CD4-positive, alpha-beta T cell (primary cell): Measurements from ENCODE around the gene LAMC2. TPM values are rescaled to one million over a fixed set of nuclear protein-coding genes. Genes with fewer than 3 reads are reported as not detected.

ENCODE experiments used
- ATAC-seq: fragments of 200-7000 bp; cut with Tn5 transposase; one replicate; pipeline ENCODE4 v1.10.0; 2022; ENCODE audit warnings: mild to moderate bottlenecking; ENCODE audit not compliant: poor library complexity
- CTCF ChIA-PET: fragments of 350-600 bp; sonication (Branson Sonifier 250); formaldehyde crosslinking; loops from one replicate; lab custom pipeline; 2021; ENCODE audit warnings: antibody characterized with exemption, inconsistent platforms; lab: Charles Lee
- POLR2A ChIA-PET: fragments of 350-600 bp; sonication (Branson Sonifier 250); formaldehyde crosslinking; loops from one replicate; lab custom pipeline; 2021; ENCODE audit warnings: antibody characterized with exemption, inconsistent platforms; lab: Charles Lee
- DNase-seq, 14 experiments: peaks; one replicate each; pipeline ENCODE4 v3.0.0-alpha.2; 2013 to 2020; ENCODE audit warnings: mixed read lengths in 2 of 14
- H3K27ac ChIP-seq, 2 donors: one replicate each; pipeline versions ENCODE4 v1.5.1 to v1.7.0; 2013; ENCODE audit warnings: low read length in 2 of 2, low read depth in 1 of 2, mild to moderate bottlenecking in 1 of 2
- H3K27me3 ChIP-seq, 2 experiments: 1 replicate in 1 of 2; 2 replicates in 1 of 2; pipeline versions ENCODE4 v1.6.1 to v1.7.0; 2013; ENCODE audit warnings: low read length in 2 of 2, control low read depth in 1 of 2, mild to moderate bottlenecking in 1 of 2, moderate library complexity in 1 of 2; ENCODE audit not compliant: insufficient read depth in 2 of 2, control insufficient read depth in 1 of 2
- H3K36me3 ChIP-seq: one replicate; pipeline ENCODE4 v1.6.1; 2013; ENCODE audit warnings: low read length, control low read depth; ENCODE audit not compliant: insufficient read depth
- H3K4me1 ChIP-seq: one replicate; pipeline ENCODE4 v1.6.1; 2013; ENCODE audit warnings: low read length, control low read depth; ENCODE audit not compliant: insufficient read depth
- H3K4me3 ChIP-seq: one replicate; pipeline ENCODE4 v1.5.1; 2013; ENCODE audit warnings: mild to moderate bottlenecking, low read length, moderate library complexity
- H3K9me3 ChIP-seq, 2 experiments: 1 replicate in 1 of 2; 2 replicates in 1 of 2; pipeline versions ENCODE4 v1.6.1 to v1.7.0; 2013; ENCODE audit warnings: low read length in 2 of 2, mild to moderate bottlenecking in 2 of 2, control low read depth in 1 of 2, moderate library complexity in 1 of 2; ENCODE audit not compliant: control insufficient read depth in 1 of 2, insufficient read depth in 1 of 2
- H3K27ac Mint-ChIP-seq: one replicate; pipeline ENCODE4 v1.8.0; 2020; ENCODE audit warnings: mixed read lengths
- H3K27me3 Mint-ChIP-seq: one replicate; pipeline ENCODE4 v1.8.0; 2021; ENCODE audit warnings: mixed read lengths
- H3K36me3 Mint-ChIP-seq: one replicate; pipeline ENCODE4 v1.8.0; 2021; ENCODE audit warnings: low read depth, mixed read lengths
- H3K4me1 Mint-ChIP-seq: one replicate; pipeline ENCODE4 v1.8.0; 2021; ENCODE audit warnings: low read depth, mixed read lengths
- H3K4me3 Mint-ChIP-seq: one replicate; pipeline ENCODE4 v1.8.0; 2020; ENCODE audit warnings: mild to moderate bottlenecking, mixed read lengths
- H3K9me3 Mint-ChIP-seq: one replicate; pipeline ENCODE4 v1.8.0; 2020; ENCODE audit warnings: mixed read lengths
- intact Hi-C, 2 experiments: fragments of 100-400 bp; cut with DNase I in 1 of 2; cut with micrococcal nuclease in 1 of 2; formaldehyde crosslinking; loops; one replicate each; pipeline versions ENCODE4 v1.15.1 to v1.9.0; 2023 to 2025; cut with DNase I, micrococcal nuclease
- total RNA-seq, 174 experiments: library from RNA in 2 of 174; stranded (reverse) in 2 of 174; gene quantifications; one replicate each; pipeline ENCODE4 v1.2.3 and lab custom pipeline; 2021 to 2026
- TF ChIP-seq, protein P1 (sequence below): fragments of 200-600 bp; IDR thresholded peaks from one replicate; pipeline ENCODE4 v1.8.0; 2022; ENCODE audit warnings: antibody characterized with exemption, mild to moderate bottlenecking

Gene LAMC2
- total RNA-seq, 2 experiments from 2014 or later, result not detected

DNA sequence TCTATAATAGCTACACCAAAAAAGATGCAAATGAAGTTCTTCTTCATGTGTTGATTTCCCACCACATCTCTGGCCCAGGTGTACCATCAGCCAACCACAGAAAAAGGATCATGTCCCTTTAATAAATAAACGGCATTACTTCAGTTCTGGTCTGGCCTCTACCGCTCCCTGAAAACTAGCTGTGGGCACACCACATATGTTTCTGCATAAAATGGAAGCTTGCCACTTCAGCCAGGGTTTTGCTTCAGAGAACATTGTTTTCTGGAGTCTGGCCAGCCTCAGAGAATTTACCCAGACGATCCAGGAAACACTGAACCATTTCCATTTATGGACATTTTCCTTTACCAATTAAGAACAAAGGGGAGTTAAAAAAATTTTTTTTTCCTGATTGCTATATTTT lies 5.8 kb upstream of the LAMC2 start:
- Histone ChIP-seq H3K4me3 (no peak overlapping the region), H3K9me3 (no peaks in the 10 kb centered on the region), H3K36me3 (no peaks in the 10 kb centered on the region), H3K27ac (no peak overlapping the region), H3K4me1 (peaks cover 3% of the 10 kb centered on the region), H3K27me3 (peaks cover 0 to 6% of the 10 kb centered on the region in 2 experiments)
- POLR2A ChIA-PET, result no interaction called here
- ATAC-seq (no peak), DNase-seq (no peak)
- no peaks in the 10 kb centered on the region for H3K36me3 Mint-ChIP-seq
- TF ChIP-seq, protein P1, sequence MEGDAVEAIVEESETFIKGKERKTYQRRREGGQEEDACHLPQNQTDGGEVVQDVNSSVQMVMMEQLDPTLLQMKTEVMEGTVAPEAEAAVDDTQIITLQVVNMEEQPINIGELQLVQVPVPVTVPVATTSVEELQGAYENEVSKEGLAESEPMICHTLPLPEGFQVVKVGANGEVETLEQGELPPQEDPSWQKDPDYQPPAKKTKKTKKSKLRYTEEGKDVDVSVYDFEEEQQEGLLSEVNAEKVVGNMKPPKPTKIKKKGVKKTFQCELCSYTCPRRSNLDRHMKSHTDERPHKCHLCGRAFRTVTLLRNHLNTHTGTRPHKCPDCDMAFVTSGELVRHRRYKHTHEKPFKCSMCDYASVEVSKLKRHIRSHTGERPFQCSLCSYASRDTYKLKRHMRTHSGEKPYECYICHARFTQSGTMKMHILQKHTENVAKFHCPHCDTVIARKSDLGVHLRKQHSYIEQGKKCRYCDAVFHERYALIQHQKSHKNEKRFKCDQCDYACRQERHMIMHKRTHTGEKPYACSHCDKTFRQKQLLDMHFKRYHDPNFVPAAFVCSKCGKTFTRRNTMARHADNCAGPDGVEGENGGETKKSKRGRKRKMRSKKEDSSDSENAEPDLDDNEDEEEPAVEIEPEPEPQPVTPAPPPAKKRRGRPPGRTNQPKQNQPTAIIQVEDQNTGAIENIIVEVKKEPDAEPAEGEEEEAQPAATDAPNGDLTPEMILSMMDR, result no peak
- H3K4me3 Mint-ChIP-seq, result no peak overlapping the region
- peaks cover 14% of the 10 kb centered on the region for H3K27me3 Mint-ChIP-seq
- intact Hi-C loops, result no loop called here
- CTCF ChIA-PET, result no interaction called here
- H3K4me1 Mint-ChIP-seq, result peaks cover 10% of the 10 kb centered on the region
- H3K27ac Mint-ChIP-seq, result no peak overlapping the region
- no peaks in the 10 kb centered on the region for H3K9me3 Mint-ChIP-seq

DNA sequence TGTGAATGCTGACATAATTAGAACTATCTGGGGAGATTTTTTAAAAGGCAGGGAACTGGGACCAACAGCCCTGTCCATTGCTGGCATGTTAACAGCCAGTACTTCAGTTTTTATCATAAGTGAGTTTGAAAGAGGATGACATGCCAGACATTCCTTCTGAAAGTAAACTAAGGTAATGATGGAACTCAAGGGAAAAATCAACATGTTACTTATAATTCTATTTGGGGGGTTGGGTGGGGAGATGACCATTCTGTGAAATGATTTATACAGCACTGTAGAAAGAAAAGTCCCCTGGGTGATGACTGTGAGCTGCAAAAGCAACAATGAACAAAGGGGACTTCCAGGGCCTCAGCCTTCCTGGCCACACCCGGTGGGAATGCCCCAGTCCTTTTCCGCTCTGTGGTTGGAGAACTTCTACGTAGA lies 5.4 kb upstream of the LAMC2 start:
- intact Hi-C loops, result no loop called here
- CTCF ChIA-PET, result no interaction called here
- Histone ChIP-seq H3K4me1 (peaks cover 3% of the 10 kb centered on the region), H3K36me3 (no peaks in the 10 kb centered on the region), H3K27me3 (peaks cover under 1 to 9% of the 10 kb centered on the region in 2 experiments), H3K4me3 (no peak overlapping the region), H3K27ac (no peak overlapping the region), H3K9me3 (peaks cover 0 to 1% of the 10 kb centered on the region in 2 experiments)
- Mint-ChIP-seq H3K4me1 (peaks cover 10% of the 10 kb centered on the region), H3K27ac (no peak overlapping the region), H3K27me3 (peaks cover 19% of the 10 kb centered on the region), H3K4me3 (no peak overlapping the region), H3K9me3 (no peaks in the 10 kb centered on the region), H3K36me3 (no peaks in the 10 kb centered on the region)
- POLR2A ChIA-PET, result no interaction called here
- ATAC-seq (peak; percentile 29), DNase-seq (peak in 2 of 14 experiments; percentile 3 to 15)
- TF ChIP-seq, protein P1, result no peak

DNA sequence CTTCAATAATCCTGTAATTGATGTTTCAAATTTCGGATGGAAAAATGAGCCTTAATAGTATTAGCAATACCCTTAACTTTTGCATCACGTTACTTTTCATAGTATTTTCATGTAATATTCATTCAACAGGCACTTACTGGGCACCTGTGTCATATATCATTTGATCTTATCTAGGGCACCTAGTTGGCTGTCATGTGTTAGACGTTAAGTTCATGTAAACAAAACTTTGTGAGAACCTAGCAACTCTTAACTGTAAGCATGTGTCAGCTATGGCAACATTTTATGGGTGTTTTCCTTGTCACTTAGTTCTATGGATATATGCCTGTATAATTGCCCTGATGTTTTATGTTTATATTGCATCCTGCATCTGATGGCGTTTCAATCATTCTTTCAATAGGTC lies 777 bp downstream of the LAMC2 start:
- intact Hi-C loops, result no loop called here
- peaks cover 52% of the 10 kb centered on the region for H3K27me3 Mint-ChIP-seq
- H3K4me1 Mint-ChIP-seq, result no peaks in the 10 kb centered on the region
- POLR2A ChIA-PET, result no interaction called here
- no peaks in the 10 kb centered on the region for H3K36me3 Mint-ChIP-seq
- peaks cover 0 to 9% of the 10 kb centered on the region in 2 experiments for H3K9me3 ChIP-seq
- peaks cover 5% of the 10 kb centered on the region for H3K4me1 ChIP-seq
- peaks cover 14 to 30% of the 10 kb centered on the region in 2 experiments for H3K27me3 ChIP-seq
- CTCF ChIA-PET, result no interaction called here
- DNase-seq (no peak), ATAC-seq (no peak)
- no peak overlapping the region for H3K4me3 ChIP-seq
- no peak overlapping the region for H3K27ac ChIP-seq
- H3K27ac Mint-ChIP-seq, result no peak overlapping the region
- TF ChIP-seq, protein P1, result no peak
- H3K4me3 Mint-ChIP-seq, result no peak overlapping the region
- H3K9me3 Mint-ChIP-seq, result no peaks in the 10 kb centered on the region
- no peaks in the 10 kb centered on the region for H3K36me3 ChIP-seq
